GM19467 (cell line): ENCODE data around the gene DDX39B.
A peak's percentile ranks its signal among the peaks of the same experiment; 100 is the strongest.

Source experiments
- ATAC-seq: cut with Tn5 transposase; IDR thresholded peaks from one replicate; pipeline ENCODE4 v1.9.1; 2021; ENCODE audit warnings: mild to moderate bottlenecking, moderate library complexity; ENCODE audit not compliant: unreplicated experiment

The DDX39B gene

DNA sequence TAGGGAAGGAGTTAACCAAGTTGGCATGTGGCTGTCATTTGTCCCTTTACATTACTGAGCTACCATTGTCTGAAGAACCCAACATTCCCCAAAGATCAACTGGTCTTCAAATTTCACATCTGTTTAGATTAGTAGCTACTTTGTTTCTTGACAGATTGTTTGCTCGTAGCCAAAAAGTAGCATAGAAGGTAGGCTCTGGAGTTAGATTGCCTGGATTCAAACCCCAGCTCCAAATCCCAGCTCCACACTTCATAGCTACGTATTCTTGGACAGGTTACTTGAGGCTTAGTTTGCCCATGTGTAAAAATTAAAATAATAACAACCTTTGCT is 6.7 kb upstream of the DDX39B start:
- no peak for ATAC-seq

DNA sequence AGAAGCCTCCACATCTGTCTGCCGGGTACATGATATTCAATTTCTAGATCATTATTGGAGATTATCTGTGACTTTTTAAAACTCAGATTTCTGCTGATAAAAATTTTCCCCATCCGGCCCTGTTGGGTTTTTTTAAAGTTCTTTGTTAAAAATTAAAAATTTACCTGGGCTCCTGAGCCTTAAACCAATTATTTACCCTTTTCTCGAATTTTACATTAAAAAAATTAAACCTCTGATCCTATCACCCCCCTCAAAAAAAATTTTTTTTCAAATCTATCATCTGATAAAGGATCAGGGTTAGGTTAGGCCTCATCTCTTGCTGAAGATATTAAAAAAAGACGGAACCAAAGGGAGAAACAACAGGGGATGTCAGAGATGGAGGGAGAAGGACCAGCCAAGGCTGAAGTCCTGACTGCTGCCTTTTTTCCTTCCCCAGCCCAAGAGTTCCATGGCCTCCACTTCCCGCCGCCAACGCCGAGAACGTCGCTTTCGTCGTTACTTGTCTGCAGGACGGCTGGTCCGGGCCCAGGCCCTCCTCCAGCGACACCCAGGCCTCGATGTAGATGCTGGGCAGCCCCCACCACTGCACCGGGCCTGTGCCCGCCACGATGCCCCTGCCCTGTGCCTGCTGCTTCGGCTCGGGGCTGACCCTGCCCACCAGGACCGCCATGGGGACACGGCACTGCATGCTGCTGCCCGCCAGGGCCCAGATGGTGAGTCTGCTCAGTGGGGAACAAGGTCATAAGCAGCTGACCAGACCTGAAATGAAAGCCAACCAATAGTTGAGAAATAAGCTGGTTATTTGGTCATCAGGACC is 6.1 kb upstream of the DDX39B start:
- no peak for ATAC-seq

DNA sequence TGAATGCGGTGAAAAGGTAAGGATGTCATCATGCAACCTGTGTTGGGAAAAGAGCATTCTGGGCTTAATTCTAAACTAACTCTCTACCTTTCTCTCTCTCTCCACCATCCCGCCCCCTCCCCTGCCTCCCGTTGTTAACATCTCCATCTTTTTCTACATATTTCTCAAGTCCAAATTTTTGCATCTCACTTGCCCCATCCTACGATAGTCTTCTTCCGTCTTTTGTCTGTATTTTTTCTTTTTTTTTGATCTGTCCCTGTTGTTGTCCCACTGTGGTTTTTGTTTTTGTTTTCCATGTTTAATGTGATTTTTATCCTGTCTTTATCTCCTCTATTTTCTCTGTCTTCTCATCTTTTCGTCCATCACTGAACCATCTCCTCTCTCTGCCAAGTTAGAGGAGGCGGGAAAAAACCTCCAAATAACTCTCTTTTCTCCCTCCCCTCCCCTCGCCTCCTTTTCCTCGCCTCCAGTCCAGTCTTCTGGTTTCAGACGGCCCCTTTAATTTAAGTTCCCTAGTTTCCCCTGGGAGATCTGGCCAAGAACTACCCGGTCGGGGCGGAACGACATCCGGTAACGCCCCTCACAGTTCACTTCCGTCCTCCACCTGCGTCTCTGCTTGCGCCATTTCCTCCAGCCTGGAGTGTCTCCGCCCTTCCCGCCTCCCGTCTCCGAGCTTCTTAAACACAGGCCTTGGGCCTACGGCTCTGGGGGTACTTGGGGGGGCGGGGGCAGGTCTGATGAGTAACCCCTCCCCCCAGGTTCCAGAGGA is 5.3 kb upstream of the DDX39B start, which contains the start of gene NFKBIL1:
NFKBIL1 (plus strand) TSS at position 651 of the 769 bp plus-strand sequence; CDS start at position 738, 87 bp downstream.
- ATAC-seq: peak; percentile 57

DNA sequence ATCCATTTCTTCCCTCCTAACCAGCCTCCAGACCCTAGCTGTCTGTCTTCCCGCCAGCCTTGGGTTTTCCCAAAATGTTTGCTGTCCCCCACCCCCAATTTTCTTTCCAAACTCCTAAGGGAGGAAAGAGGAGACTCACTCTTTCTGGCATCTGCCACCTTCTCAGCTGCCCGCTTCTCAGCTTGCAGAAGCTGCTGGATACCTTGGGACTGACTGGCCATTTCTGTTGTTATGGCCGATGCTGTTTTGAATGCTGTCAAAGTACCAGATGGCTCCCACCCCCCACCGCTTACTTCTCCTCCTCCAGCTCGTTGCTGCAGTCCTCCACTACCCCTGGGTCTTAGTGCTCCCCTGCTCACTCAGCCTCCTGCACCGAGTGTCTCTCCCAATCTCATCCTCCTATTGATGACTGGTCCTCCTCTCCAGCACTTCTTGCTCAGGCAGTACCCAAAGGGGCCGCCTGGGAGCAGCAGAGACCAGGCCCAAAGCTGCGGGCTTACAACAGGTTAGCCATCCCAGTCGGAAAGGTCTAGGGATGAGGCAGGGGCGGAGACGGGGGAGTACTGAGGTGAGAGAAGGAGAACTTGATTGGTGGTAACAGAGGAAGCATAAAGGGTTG is 4.6 kb upstream of the DDX39B start, which contains the start of gene ATP6V1G2:
ATP6V1G2 (minus strand) TSS at position 270 of the 619 bp plus-strand sequence; CDS start at position 221, 49 bp downstream.
- ATAC-seq: peak; percentile 38

DNA sequence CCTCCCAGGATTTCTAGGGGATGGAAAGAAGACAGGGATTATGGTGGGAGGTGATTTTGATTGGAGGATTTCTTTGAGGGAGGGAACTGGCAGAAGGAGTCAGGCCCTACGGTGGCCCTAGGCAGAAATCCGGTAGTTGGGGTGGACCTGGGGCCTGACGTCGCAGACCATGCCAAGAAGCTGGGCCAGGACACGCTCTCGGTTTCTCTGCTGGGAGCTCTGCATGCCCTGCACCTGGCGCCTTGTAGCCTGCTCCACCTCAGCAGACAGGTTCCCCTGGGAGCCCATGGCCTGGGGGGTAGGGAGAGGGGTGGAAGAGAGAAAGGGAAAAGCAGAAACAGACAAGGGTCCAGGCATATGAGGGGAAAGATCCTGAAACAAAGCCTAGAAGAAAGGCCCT is 3.5 kb upstream of the DDX39B start:
- no peak for ATAC-seq

DNA sequence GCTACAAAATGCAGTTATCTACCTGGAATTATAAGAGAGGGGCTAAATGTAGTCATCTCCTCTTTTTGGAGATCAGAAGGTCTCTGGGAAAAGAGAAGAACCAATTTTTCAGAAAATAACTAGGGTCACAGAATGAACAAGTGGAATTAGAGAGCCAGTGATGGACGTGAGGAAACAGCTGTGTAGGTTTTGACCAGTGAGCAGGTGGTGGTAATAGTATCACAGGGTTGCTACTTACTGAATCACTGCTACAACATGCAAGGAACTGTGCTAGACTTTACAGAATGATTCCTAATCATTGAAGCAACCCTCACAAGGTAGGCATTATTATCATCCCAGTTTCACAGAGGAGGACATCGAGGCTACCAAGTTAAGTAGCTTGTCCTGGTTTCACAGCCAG is 2.9 kb upstream of the DDX39B start:
- ATAC-seq: no peak

DNA sequence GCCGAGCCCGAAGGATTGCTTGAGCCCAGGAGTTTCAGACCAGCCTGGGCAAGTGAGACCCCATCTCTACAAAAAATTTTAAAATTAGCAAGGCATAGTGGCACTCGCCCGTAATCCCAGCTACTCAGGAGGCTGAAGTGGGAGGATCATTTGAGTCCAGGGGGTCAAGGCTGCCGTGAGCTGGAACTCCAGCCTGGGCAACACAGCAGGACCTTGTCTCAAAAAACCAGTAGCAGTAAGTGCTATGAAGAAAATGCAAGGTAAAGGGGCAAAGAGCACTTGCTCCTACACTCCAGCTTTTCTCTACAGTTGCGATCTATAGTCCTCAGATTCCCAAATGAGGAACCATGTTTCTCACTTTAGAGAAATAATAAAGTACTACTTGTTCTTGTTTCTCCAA is 1.8 kb upstream of the DDX39B start:
- ATAC-seq: no peak

DNA sequence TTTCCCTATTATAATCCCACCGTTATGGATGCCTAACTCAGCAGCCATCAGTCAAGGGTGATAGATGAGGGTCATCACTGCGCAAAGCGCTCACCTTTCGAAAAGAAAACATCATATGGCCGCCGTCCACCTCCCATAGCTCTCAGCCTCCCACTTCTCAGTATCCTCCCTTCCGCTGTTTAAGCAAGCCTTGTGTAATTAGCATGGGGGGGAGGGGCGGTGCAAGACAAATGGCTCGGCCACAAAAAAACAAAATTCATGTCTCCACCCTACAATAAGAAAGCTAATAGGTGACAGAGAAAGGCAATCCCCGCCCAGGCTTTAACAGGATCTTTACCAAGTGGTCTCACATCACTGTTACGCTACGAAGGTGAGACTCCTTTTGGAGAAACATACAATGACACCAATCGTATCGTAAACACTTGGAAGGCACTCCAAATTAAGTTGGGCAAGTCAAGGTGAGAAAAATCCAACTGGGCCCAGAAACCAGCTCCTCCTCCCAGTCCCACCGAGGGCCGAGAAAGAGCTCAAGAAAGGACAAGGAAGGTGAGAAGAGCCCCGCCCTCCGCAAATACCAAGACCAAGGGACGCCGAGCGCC is 645 bp downstream of the DDX39B start:
- ATAC-seq: peak; percentile 4

DNA sequence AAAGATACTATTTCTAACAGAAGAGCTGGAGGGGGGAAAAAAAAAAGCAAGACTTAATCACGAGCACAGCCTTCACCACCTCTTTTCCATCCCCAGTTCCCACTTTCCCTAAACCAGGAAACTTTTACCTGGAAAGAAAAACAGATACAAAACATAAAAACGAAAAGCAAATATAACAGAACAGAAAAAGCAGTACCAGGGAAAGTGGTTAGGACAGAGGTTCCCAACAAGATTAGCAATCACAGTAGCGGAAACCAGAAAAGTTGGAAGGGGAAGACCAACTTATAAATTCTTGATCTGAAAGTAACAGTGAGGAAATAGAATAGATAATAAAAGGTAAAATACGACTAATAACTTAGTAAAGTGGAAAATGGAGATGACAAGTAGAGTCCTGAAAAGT is 1.2 kb downstream of the DDX39B start:
- ATAC-seq: no peak

DNA sequence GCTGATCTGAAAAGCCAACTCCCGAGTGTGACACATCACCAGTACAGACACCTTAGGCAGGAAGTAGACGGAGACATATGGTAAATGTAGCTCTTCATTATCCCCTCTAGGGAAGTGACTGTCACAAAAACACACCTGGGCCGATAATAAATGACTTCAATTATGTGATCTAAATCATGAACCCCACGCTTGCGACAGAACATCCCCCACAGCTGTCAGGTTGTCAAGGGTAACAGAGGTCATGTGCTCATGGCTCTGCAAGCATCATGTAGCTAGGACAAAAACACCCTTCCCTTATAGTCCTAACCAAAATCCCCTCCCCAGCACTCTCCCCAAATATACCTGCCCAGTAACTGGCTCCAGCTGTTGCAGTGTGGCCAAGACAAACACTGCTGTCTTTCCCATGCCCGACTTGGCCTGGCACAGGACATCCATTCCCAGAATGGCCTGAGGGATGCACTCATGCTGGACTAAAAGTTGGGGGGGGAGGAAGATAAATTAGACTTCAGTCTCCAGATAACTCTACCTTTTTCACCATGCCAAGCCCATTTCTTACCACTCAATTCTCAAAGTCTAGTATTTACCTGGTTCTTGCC is 2.9 kb downstream of the DDX39B start:
- no peak for ATAC-seq

DNA sequence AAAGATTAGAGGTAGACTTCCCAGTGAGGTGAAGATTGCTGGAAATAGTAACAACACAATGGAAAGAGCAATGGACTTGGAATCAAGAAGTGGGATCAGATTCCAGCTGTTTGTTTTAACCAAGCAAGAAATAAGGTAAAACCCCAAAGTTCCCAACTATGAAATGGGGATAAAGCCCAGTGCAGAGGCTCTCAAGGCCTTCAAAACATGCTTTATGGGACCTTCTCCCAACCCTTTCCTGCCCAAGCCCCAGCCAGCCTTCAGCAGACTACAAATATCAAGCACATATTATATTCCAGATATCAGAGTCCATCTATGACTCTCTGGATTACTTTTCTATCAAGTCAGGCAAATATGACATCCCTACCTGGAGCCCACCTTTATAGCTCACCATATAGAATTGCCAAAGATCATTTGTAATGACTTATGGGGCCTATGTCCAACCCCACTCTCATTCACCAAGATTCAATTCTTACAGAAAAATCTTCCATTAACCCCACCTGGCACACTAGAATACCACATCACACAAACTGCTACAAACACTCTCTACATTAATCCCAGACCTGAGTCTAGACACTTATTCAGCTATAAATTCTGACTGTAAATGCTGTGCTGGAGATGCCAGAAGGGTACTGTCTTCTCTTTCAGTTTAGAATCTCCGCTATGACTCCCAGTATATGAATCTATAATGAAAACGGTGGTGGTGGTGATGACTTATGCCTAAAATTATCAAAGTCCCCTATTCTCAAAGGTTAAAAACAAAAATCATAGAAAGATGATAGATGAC is 6.1 kb downstream of the DDX39B start:
- no peak for ATAC-seq

DNA sequence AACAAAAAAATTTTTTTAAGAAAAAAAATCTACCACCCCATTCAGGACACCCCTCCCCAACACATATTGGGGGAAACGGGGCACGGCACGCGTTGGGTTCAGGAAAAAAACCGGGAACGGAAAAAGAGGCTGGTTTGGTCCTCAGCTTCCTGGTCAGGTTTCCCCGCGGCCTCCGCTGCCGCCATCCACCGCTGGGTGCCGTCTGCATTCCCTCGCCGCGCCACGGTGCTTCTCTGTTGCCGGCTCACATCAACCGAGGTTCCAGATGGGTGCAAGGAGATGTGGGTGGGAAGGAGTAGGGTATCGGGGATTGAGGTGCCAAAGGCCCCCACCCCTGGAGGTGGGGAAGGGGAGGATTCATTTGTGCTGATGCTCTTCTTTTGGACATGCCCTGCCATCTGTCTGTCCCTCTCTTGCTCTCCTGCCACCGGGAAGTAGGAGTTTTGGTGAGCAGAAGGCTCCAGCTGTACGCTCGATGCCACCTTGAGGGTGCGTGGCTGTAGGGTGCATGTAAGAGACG is 7.2 kb downstream of the DDX39B start:
- ATAC-seq: no peak

DNA sequence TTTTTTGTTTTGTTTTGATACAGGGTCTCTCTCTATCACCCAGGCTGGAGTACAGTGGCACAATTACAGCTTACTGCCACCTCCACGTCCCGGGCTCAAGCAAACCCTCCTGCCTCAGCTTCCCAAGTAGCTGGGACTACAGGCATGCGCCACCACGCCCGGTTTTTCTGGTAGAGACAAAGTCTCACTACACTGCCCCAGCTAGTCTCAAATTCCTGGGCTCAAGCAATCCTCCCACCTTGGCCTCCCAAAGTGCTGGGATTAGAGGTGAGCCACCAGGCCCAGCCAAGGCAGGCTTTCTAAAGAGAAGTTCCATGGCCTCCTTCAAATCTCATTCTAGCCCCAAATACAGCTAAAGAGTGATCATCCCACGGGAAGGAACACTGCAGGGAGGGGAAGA is 7.8 kb downstream of the DDX39B start:
- ATAC-seq: no peak

DNA sequence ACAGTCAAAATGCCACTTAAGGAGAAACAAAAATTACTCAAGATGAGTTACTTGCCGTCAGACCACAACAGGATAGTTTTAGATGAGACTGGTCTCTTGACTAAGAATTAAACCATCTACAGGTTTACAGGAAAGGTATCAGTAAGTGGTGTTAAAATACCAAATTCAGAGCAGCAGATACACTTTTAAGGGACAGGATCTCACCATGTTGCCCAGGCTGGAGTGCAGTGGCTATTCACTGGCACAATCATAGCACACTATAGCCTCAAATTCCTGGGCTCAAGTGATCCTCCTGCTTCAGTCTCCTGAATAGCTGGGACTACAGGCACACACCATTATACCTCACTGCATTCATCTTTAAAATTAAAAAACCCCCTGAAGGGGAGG is 8.4 kb downstream of the DDX39B start:
- no peak for ATAC-seq

DNA sequence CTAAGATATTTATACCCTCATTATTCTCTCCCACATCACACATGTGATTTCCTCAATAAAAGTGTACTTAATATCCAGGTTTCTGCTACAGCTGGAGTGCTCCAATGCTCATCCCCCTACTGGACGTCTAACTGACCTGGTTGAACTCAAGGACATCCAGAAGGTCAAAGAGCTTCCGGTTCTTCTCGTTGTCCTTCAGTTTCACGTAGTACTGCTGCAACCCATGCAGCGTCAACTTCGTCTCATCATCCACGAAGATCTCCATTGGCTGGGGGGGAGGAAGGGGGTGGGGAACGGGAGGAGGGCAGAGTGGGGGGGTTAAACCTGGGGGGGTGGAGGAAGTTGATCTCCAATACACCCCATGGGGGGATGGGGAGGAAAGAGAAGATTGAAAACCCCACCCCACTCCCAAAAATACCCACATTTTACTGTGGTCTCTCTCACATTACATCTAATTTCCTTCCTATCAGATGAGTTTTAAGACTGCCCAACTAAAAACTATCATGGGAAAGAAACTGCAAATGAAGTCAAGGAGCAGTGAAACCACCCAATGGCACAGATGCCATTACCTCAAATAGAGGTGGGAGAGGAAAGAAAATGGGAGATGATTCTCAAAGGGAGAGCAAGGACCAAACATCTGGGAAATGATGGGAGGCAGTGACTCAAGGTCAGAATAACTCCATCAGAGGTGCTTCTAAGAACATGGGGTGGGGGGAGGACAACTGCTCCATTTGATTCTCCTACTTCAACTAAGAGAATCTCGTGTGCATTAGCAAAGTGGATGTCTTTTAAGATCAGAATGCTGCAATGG is 9.0 kb downstream of the DDX39B start:
- ATAC-seq: no peak

DNA sequence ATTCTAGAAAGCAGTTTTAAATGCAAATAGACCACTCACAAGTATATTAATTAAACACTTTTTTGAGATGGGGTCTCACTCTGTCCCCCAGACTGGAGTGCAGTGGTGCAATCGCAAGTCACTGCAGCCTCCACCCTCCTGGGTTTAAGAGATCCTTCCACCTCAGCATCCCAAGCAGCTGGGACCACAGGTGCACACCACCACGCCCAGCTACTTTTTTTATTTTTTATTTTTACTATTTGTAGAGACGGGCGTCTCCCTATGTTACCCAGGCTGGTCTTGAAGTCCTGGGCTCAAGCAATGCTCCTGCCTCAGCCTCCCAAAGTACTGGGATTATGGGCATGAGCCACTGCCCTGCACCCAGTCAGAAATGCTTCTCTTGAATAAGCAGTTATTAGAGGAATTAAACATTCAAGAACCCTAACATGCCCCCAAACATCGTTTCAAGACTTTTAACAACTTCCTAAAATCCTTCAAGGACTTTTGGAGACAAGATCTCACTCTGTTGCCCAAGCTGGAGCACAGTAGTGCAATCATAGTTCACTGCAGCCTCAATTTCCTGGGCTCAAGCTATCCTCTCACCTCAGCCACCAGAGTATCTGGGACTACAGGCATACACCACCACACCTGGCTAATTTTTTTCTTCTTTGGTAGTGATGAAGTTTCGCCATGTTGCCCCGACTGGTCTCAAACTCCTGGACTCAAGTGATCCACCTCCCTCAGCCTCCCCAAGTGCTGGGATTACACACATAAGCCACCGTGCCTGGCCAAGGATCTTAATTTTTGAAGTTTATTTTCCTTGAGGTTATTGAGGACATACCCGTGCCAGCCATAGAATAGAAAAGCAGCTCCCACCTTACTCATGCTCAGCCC is 9.8 kb downstream of the DDX39B start:
- ATAC-seq: no peak

DNA sequence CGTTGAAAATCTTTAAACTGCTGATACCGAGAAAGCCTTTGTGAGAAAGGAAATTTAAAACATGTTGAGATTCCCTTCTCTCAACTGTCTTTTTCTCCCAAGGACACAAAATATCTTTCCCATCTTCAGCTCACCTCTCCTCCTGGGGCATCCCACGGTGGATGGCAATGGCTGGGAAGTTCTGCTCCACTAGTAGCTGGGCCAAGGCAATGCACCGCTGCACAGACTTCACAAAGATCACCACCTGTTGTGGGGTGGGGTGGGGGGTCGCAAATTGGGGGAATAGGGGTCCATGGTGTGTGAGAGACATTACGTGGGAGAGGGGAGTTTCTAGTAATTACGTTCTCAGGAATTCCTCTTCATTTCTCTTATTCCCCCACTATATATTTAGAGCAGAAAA is 10.6 kb downstream of the DDX39B start:
- ATAC-seq: no peak

DNA sequence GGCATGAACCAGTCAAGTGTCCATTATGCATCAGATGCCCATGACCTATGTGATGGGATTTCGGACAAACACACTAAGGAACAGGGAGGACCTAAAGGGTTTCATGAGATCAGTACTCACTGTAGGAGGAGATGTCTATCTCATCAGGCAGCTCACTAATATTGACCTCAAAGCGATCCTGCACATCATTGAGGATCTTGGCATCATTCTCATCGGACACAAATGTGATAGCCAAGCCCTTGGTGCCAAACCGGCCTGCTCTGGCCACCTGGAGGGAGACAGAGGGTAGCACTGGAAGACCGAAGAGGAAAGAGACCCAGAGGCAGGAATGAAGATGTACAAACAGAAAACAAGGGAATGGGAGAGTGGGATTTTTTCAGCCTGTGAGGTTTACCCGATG is 11.1 kb downstream of the DDX39B start:
- ATAC-seq: no peak
